WTC11 (cell line): Measurements from ENCODE around the gene TRAPPC3L. TPM values are rescaled to one million over a fixed set of nuclear protein-coding genes. Genes with fewer than 3 reads are reported as not detected.

Experiments
- ATAC-seq: fragments of 200-7000 bp; cut with Tn5 transposase; 2 replicates; pipeline ENCODE4 v1.10.0; 2021; ENCODE audit warnings: mild to moderate bottlenecking, moderate library complexity
- CTCF ChIA-PET: fragments of 300-600 bp; sonication (Branson Sonifier 250); formaldehyde crosslinking; loops from one replicate; lab custom pipeline; 2021; ENCODE audit warnings: antibody characterized with exemption; lab: Charles Lee
- POLR2A ChIA-PET: fragments of 350-600 bp; sonication (Branson Sonifier 250); formaldehyde crosslinking; loops from one replicate; lab custom pipeline; 2021; ENCODE audit warnings: antibody characterized with exemption; lab: Charles Lee
- DNase-seq: peaks from one replicate; pipeline ENCODE4 v3.0.0; 2021; ENCODE audit warnings: low spot score
- H3K27ac Mint-ChIP-seq: 2 replicates; pipeline ENCODE4 v1.8.0; 2021; ENCODE audit warnings: mixed read lengths
- H3K27me3 Mint-ChIP-seq: 2 replicates; pipeline ENCODE4 v1.8.0; 2021; ENCODE audit warnings: low read depth, mild to moderate bottlenecking, moderate library complexity, mixed read lengths
- H3K36me3 Mint-ChIP-seq: 2 replicates; pipeline ENCODE4 v1.8.0; 2021; ENCODE audit warnings: mixed read lengths
- H3K4me1 Mint-ChIP-seq: 2 replicates; pipeline ENCODE4 v1.8.0; 2022; ENCODE audit warnings: mixed read lengths
- H3K4me3 Mint-ChIP-seq: 2 replicates; pipeline ENCODE4 v1.8.0; 2021; ENCODE audit warnings: mild to moderate bottlenecking, moderate library complexity, mixed read lengths
- H3K9me3 Mint-ChIP-seq: 2 replicates; pipeline ENCODE4 v1.8.0; 2021; ENCODE audit warnings: mixed read lengths
- AFF4 ChIP-seq: sonication (generic); formaldehyde crosslinking; IDR thresholded peaks from 2 replicates; pipeline ENCODE4 v1.8.1; 2023; ENCODE audit warnings: mild to moderate bottlenecking, missing genetic modification reagents, borderline replicate concordance
- ATF6 ChIP-seq: sonication (generic); formaldehyde crosslinking; IDR thresholded peaks from 2 replicates; pipeline ENCODE4 v1.8.1; 2023; ENCODE audit warnings: mild to moderate bottlenecking, missing genetic modification reagents
- CREM ChIP-seq: sonication (generic); formaldehyde crosslinking; IDR thresholded peaks from 2 replicates; pipeline ENCODE4 v1.8.1; 2022; ENCODE audit warnings: mild to moderate bottlenecking, missing genetic modification reagents, moderate library complexity
- CTCF ChIP-seq: fragments of 200-600 bp; IDR thresholded peaks from 2 replicates; pipeline ENCODE4 v1.8.0; 2022; ENCODE audit warnings: antibody characterized with exemption
- HMGA2 ChIP-seq: fragments of 250-450 bp; sonication (Bioruptor Pico); IDR thresholded peaks from 2 replicates; pipeline ENCODE4 v1.4.0; 2021; ENCODE audit warnings: mild to moderate bottlenecking, moderate library complexity
- NFYB ChIP-seq: sonication (generic); formaldehyde crosslinking; conservative IDR thresholded peaks from 2 replicates; pipeline ENCODE4 v1.8.0; 2022; ENCODE audit warnings: low read depth, missing genetic modification reagents
- NR1H2 ChIP-seq: sonication (generic); formaldehyde crosslinking; IDR thresholded peaks from 2 replicates; pipeline ENCODE4 v1.9.0; 2021; ENCODE audit warnings: mild to moderate bottlenecking, moderate library complexity, missing genetic modification reagents
- NR2C2 ChIP-seq: sonication (generic); formaldehyde crosslinking; IDR thresholded peaks from 2 replicates; pipeline ENCODE4 v1.8.0; 2022; ENCODE audit warnings: mild to moderate bottlenecking, missing genetic modification reagents
- PREB ChIP-seq: sonication (generic); formaldehyde crosslinking; IDR thresholded peaks from 2 replicates; pipeline ENCODE4 v1.8.1; 2022; ENCODE audit warnings: mild to moderate bottlenecking, missing genetic modification reagents, moderate library complexity, borderline replicate concordance
- ZMAT4 ChIP-seq: fragments of 250-450 bp; sonication (Bioruptor Pico); IDR thresholded peaks from 2 replicates; pipeline ENCODE4 v1.9.0; 2021; ENCODE audit warnings: mild to moderate bottlenecking
- ZNF138 ChIP-seq: sonication (generic); formaldehyde crosslinking; conservative IDR thresholded peaks from 2 replicates; pipeline ENCODE4 v1.8.1; 2022; ENCODE audit warnings: mild to moderate bottlenecking, moderate library complexity, missing genetic modification reagents
- ZNF423 ChIP-seq: fragments of 250-450 bp; sonication (Bioruptor Pico); IDR thresholded peaks from 2 replicates; pipeline ENCODE4 v2.1.2; 2022; ENCODE audit warnings: mild to moderate bottlenecking, moderate library complexity
- total RNA-seq: library from RNA; stranded (reverse); gene quantifications from 3 replicates; pipeline ENCODE4 v1.2.3, GENCODE V29; 2021

Gene TRAPPC3L
- total RNA-seq, 1 experiment from 2014 or later = not detected

- TF ChIP-seq HMGA2 (CRISPR knock-in tag) (no peak), PREB (CRISPR knock-in tag) (no peak)
These were observed 62.7 kb downstream of the TRAPPC3L start (continued) for GRCh38 chr6:116482780-116483179.

GRCh38 chr6:116476002-116476678 is 69.3 kb downstream of the TRAPPC3L start:
- Mint-ChIP-seq H3K9me3 (no peaks in the 10 kb centered on the region), H3K27ac (no peak overlapping the region), H3K36me3 (no peaks in the 10 kb centered on the region), H3K4me1 (peaks cover 2% of the 10 kb centered on the region; the same call in 1 of the 2 replicates), H3K27me3 (no peaks in the 10 kb centered on the region), H3K4me3 (no peak overlapping the region)
- ChIA-PET POLR2A (no interaction called here), CTCF (interaction anchor here (1.3 kb wide), 1 partner anchor 35 kb away, joined by 5 read pairs; the partner anchor contains the start of gene CALHM5)
- ATAC-seq (no peak), DNase-seq (no peak)
- TF ChIP-seq ATF6 (CRISPR knock-in tag) = no peak
- no peak for TF ChIP-seq AFF4
- no peak for TF ChIP-seq CREM (CRISPR knock-in tag)
- TF ChIP-seq ZMAT4 (CRISPR knock-in tag) = no peak

- ATAC-seq (no peak), DNase-seq (no peak)
- peaks cover 2% of the 10 kb centered on the region; the same call in 1 of the 2 replicates for H3K4me1 Mint-ChIP-seq
- H3K27ac Mint-ChIP-seq = no peak overlapping the region
- H3K9me3 Mint-ChIP-seq = no peaks in the 10 kb centered on the region
- no peak overlapping the region for H3K4me3 Mint-ChIP-seq
- TF ChIP-seq NR1H2 (CRISPR knock-in tag) (no peak), ZMAT4 (CRISPR knock-in tag) (no peak), NR2C2 (no peak), ZNF138 (CRISPR knock-in tag) (no peak), HMGA2 (CRISPR knock-in tag) (no peak), CTCF (no peak), NFYB (CRISPR knock-in tag) (no peak), ZNF423 (no peak)
- no peaks in the 10 kb centered on the region for H3K27me3 Mint-ChIP-seq
- H3K36me3 Mint-ChIP-seq = no peaks in the 10 kb centered on the region
- POLR2A ChIA-PET = no interaction called here
- CTCF ChIA-PET = interaction anchor here (0.9 to 1.8 kb wide), 3 partner anchors 30 to 206 kb away, joined by 3 to 5 read pairs (median 5); partner anchors contain the start of gene CALHM5
These were observed 70.3 kb downstream of the TRAPPC3L start for GRCh38 chr6:116475141-116475540.
